Activated CD4-positive, alpha-beta T cell treated with anti-CD3 and anti-CD28 coated beads, Interleukin-10, Interleukin-2, amounts not matched to agents 100 ng/mL and 50 ng/mL, durations not matched to agents 16 hours and 8 hours (primary cell): ENCODE results near the gene GNG12.
"Not testable (repeated sequence)": the region's sequence is repeated elsewhere in the genome, so short reads cannot be mapped to it uniquely, and the experiment has no call there.

Experiments used
- DNase-seq: peaks from one replicate; pipeline ENCODE4 v3.0.0-alpha.2; 2020

The GNG12 gene

DNA sequence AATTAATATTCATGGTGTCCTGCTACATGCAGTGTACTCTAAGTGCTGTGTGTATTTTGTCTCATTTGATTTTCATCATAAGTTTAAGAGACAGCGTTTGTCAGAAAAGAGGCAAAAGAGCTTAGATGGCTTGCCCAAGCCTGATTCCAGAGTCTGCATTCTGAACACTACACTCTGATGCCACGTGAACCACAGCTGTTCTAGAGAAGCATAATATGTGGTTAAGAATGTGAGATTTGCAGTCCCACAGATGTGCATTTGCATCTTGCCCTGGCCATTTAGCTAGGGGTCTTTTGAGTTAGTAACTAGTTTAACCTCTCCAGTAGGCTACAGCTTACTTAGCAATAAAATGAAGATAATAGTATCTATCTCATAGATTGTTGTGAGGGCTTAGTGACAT, 157.5 kb downstream of the GNG12 start:
- DNase-seq, result no peak

DNA sequence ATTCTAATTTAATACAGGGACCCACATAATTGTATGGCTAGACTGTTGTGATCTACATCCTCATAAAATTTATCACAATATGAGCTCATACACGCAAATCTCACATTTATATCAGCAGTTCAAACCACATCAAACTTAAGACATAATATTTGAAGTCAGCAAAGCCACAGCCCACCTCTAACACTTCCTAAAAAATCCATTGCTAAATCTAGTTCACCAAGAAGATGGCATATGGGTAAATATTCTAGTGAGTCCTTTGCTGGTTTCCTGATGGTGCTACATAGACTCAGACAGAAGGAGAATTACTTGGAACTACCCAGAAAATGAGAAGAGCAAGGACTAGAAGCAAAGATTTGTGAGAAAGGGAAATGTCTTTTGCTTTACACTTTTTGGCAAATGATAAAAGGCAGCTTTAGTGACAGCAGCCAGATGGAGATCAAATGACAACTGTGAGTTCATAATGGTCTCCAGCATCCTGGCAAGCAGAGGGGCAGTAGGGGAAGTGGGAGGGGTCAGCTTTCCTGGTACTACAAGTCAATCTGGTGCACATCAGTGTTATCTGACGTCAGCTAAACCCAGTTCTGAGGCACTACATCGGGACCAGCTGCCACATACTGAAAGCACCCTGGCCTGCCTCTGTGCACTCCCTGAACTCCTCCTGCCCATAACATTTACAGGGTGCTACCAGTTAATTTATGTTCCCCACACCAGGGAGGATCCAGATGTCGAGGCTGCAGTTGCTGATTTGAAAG, 158.8 kb downstream of the GNG12 start:
- peak; percentile 58 for DNase-seq

- DNase-seq, result no peak
Measured at GRCh38 chr1:67673468-67674201, 159.6 kb downstream of the GNG12 start.

DNA sequence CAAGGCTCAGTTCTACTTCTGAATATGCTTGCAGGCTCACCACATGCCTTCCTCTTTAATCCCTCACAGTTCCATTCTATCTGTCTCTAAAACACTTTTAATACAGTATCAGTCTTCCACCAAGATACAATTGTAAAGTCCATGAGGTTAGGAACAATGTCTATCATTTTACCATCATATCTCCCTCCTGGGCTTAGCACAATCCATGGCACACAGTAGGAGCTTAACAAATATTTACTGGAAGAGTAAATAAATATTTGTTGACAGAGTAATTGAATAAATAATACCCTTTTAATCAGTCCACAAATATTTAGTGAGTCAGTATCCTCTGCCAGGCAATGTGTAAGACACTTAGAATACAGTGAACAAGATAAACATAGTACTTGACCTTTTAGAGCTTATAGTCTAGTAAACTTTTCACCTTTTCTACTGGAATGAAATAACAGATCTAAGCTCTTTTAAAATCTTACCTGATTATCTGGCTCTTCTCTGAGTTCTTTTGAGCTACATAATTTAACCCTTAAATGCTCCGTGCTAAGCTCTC, 160.9 kb downstream of the GNG12 start:
- no peak for DNase-seq

GRCh38 chr1:67668660-67669059, 164.6 kb downstream of the GNG12 start:
- no peak for DNase-seq

DNA sequence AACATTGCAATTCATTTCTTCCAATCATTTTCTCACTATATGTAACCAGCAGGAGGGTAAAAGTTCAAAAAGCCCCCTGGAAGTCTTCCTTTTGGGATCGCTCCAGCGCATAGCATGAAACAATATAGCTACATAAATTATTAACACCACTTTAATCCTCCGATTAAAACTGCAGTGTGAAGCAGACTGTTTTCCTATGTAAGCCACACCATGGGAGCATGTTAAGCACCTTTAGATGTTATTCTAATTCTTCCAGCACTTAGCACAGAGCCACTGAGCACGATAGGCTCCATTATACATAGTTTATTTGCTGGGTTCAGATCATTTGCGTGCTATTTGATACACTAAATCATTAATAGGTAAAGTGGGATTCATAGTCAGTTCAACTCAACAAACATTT, 166.6 kb downstream of the GNG12 start:
- no peak for DNase-seq

DNA sequence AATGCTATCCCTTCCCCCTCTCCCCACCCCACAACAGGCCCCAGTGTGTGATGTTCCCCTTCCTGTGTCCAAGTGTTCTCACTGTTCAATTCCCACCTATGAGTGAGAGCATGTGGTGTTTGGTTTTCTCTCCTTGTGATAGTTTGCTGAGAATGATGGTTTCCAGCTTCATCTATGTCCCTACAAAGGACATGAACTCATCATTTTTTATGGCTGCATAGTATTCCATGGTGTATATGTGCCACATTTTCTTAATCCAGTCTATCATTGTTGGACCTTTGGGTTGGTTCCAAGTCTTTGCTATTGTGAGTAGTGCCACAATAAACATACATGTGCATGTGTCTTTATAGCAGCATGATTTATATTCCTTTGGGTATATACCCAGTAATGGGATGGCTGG, 168.0 kb downstream of the GNG12 start:
- not testable (repeated sequence) for DNase-seq

DNA sequence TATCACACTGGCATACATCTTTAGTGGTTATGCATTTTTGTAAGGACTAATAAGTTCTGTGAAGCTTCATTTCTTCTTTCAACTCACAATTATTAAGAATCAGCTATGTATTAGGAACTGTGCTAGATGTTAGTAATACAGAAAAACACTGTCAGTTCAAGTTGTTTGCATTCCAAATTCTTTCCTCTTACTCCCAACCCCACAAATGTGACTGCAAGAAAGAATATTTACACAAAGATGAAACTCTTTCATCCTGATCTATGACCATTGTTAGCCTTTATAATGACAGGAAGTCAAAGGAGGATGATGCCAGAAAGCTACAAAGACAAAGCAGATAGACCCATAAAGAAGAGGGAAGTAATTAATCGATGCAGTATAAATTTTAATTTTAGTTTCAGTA, 169.2 kb downstream of the GNG12 start:
- no peak for DNase-seq

GRCh38 chr1:67662884-67663283, 170.4 kb downstream of the GNG12 start:
- no peak for DNase-seq

- no peak for DNase-seq
Measured at GRCh38 chr1:67659229-67659628, 174.0 kb downstream of the GNG12 start.

GRCh38 chr1:67657152-67657551, 176.1 kb downstream of the GNG12 start:
- not testable (repeated sequence) for DNase-seq

DNA sequence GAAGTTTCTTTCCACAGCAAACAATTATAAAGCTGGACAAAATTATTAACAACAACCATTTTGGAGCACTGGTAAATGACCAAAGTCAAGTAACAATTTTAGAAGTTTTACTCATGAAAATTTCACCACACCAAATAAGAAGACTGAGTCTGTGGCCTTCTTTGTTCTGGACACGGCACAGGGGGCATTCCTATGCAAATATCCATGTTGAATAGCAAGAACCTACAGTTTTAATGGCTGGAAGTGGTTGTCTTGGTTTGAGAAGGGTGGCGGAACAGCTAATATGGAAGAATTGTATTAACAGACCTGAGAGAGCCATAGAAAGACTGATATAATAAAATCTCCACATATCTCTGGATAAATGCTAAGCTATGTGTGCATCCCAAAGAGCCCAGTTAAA, 177.7 kb downstream of the GNG12 start:
- no peak for DNase-seq

- no peak for DNase-seq
Measured at GRCh38 chr1:67653304-67653703, 180.0 kb downstream of the GNG12 start.

- peak; percentile 19 for DNase-seq
Measured at GRCh38 chr1:67652800-67653199, 180.5 kb downstream of the GNG12 start.
